Mesothelial cell of epicardium (in vitro differentiated cells): Measurements from ENCODE around the gene GPR65. TPM values are rescaled to one million over a fixed set of nuclear protein-coding genes. Genes with fewer than 3 reads are reported as not detected.

Source experiments
- DNase-seq, 2 experiments: peaks; one replicate each; pipeline ENCODE4 v3.0.0; 2021; ENCODE audit warnings: low spot score in 2 of 2; ENCODE audit not compliant: unreplicated experiment in 2 of 2
- H3K27ac Mint-ChIP-seq: 2 replicates; pipeline ENCODE4 v1.8.0; 2021; ENCODE audit warnings: mixed read lengths
- H3K27me3 Mint-ChIP-seq: 2 replicates; pipeline ENCODE4 v1.8.0; 2021; ENCODE audit warnings: low read depth, mixed read lengths
- H3K36me3 Mint-ChIP-seq: 2 replicates; pipeline ENCODE4 v1.8.0; 2021; ENCODE audit warnings: mixed read lengths
- H3K4me1 Mint-ChIP-seq: 2 replicates; pipeline ENCODE4 v1.8.0; 2021; ENCODE audit warnings: mixed read lengths
- H3K4me3 Mint-ChIP-seq: 2 replicates; pipeline ENCODE4 v1.8.0; 2021; ENCODE audit warnings: mild to moderate bottlenecking, moderate library complexity, mixed read lengths
- H3K9me3 Mint-ChIP-seq: 2 replicates; pipeline ENCODE4 v1.8.0; 2021; ENCODE audit warnings: mixed read lengths
- CTCF ChIP-seq: fragments of 200-600 bp; sonication (generic); IDR thresholded peaks from one replicate; pipeline ENCODE4 v1.5.0; 2021; ENCODE audit warnings: antibody characterized with exemption; ENCODE audit not compliant: unreplicated experiment
- total RNA-seq: library from RNA; stranded (reverse); gene quantifications from 3 replicates; pipeline ENCODE4 v1.2.1, GENCODE V29; 2021

The GPR65 gene
- total RNA-seq, 1 donor from 2014 or later = not detected

GRCh38 chr14:88048351-88048750, 43.4 kb downstream of the GPR65 start:
- no peaks in the 10 kb centered on the region for H3K36me3 Mint-ChIP-seq
- no peaks in the 10 kb centered on the region for H3K4me1 Mint-ChIP-seq
- H3K27ac Mint-ChIP-seq = no peak overlapping the region

GRCh38 chr14:88049266-88049665, 44.3 kb downstream of the GPR65 start:
- H3K9me3 Mint-ChIP-seq = peaks cover 13% of the 10 kb centered on the region

More at GRCh38 chr14:88048351-88048750, 43.4 kb downstream of the GPR65 start:
- H3K4me3 Mint-ChIP-seq = no peak overlapping the region
- H3K9me3 Mint-ChIP-seq = peaks cover 8% of the 10 kb centered on the region
- TF ChIP-seq CTCF = no peak
- H3K27me3 Mint-ChIP-seq = peaks cover 16% of the 10 kb centered on the region
- no peak for DNase-seq

GRCh38 chr14:88049936-88050335, 45.0 kb downstream of the GPR65 start:
- peaks cover 13% of the 10 kb centered on the region for H3K9me3 Mint-ChIP-seq
- TF ChIP-seq CTCF = no peak
- no peak overlapping the region for H3K27ac Mint-ChIP-seq
- no peak for DNase-seq
- no peaks in the 10 kb centered on the region for H3K36me3 Mint-ChIP-seq
- peaks cover 18% of the 10 kb centered on the region for H3K27me3 Mint-ChIP-seq
- no peaks in the 10 kb centered on the region for H3K4me1 Mint-ChIP-seq
- no peak overlapping the region for H3K4me3 Mint-ChIP-seq

More at GRCh38 chr14:88049266-88049665, 44.3 kb downstream of the GPR65 start:
- Mint-ChIP-seq H3K36me3 (no peaks in the 10 kb centered on the region), H3K4me3 (no peak overlapping the region), H3K27me3 (peaks cover 16% of the 10 kb centered on the region), H3K4me1 (no peaks in the 10 kb centered on the region), H3K27ac (no peak overlapping the region)
- no peak for TF ChIP-seq CTCF
- no peak for DNase-seq

- Mint-ChIP-seq H3K27me3 (peaks cover 3% of the 10 kb centered on the region), H3K36me3 (no peaks in the 10 kb centered on the region), H3K27ac (no peak overlapping the region), H3K4me1 (no peaks in the 10 kb centered on the region), H3K9me3 (peaks cover 8% of the 10 kb centered on the region), H3K4me3 (no peak overlapping the region)
- TF ChIP-seq CTCF = no peak
- DNase-seq = no peak
Measured at GRCh38 chr14:88060576-88060975, 55.6 kb downstream of the GPR65 start.

- DNase-seq = no peak
- H3K9me3 Mint-ChIP-seq = peaks cover 8% of the 10 kb centered on the region
- H3K36me3 Mint-ChIP-seq = no peaks in the 10 kb centered on the region
- no peak overlapping the region for H3K27ac Mint-ChIP-seq
- peaks cover 3% of the 10 kb centered on the region for H3K27me3 Mint-ChIP-seq
- no peaks in the 10 kb centered on the region for H3K4me1 Mint-ChIP-seq
- H3K4me3 Mint-ChIP-seq = no peak overlapping the region
- no peak for TF ChIP-seq CTCF
Measured at GRCh38 chr14:88063811-88064210, 58.9 kb downstream of the GPR65 start.

Other genes with a start within 250 kb of the GPR65 start
- 26.2 to 29.9 TPM (median 27.1 TPM) in 3 replicates for gene GALC, start 12.0 kb upstream of the GPR65 start, total RNA-seq